HG03342 (cell line): Measurements from ENCODE around the gene TIGD6.
A peak's percentile ranks its signal among the peaks of the same experiment; 100 is the strongest.

Source experiments
- ATAC-seq: cut with Tn5 transposase; IDR thresholded peaks from one replicate; pipeline ENCODE4 v1.9.1; 2021; ENCODE audit warnings: mild to moderate bottlenecking, moderate library complexity; ENCODE audit not compliant: unreplicated experiment

Gene TIGD6

GRCh38 chr5:150017226-150018005 is 17.0 kb upstream of the TIGD6 start:
- no peak for ATAC-seq

GRCh38 chr5:150016537-150016936 is 16.1 kb upstream of the TIGD6 start:
- no peak for ATAC-seq

GRCh38 chr5:150015415-150015814 is 15.0 kb upstream of the TIGD6 start:
- no peak for ATAC-seq

GRCh38 chr5:150014456-150014855 is 14.0 kb upstream of the TIGD6 start:
- no peak for ATAC-seq

GRCh38 chr5:150013931-150014330 is 13.5 kb upstream of the TIGD6 start:
- ATAC-seq, result no peak

- no peak for ATAC-seq
Observed at GRCh38 chr5:150009671-150010387, 9.4 kb upstream of the TIGD6 start.

- no peak for ATAC-seq
Observed at GRCh38 chr5:150007050-150007449, 6.6 kb upstream of the TIGD6 start.

- ATAC-seq, result no peak
Observed at GRCh38 chr5:150006318-150006717, 5.9 kb upstream of the TIGD6 start.

GRCh38 chr5:150001660-150002486 is 1.4 kb upstream of the TIGD6 start:
- peak; percentile 59 for ATAC-seq

GRCh38 chr5:150000990-150001659 is 671 bp upstream of the TIGD6 start:
- ATAC-seq, result peak; percentile 0

GRCh38 chr5:149999866-150000255 is 593 bp downstream of the TIGD6 start:
- no peak for ATAC-seq

- ATAC-seq, result no peak
Observed at GRCh38 chr5:149999359-149999758, 1.1 kb downstream of the TIGD6 start.

- ATAC-seq, result no peak
Observed at GRCh38 chr5:149998281-149998680, 2.2 kb downstream of the TIGD6 start.

GRCh38 chr5:149996205-149996890 is 4.1 kb downstream of the TIGD6 start:
- no peak for ATAC-seq

- ATAC-seq, result no peak
Observed at GRCh38 chr5:149995385-149996204, 4.9 kb downstream of the TIGD6 start.

GRCh38 chr5:149993471-149993870 is 7.0 kb downstream of the TIGD6 start:
- no peak for ATAC-seq

GRCh38 chr5:149990518-149991376 is 9.7 kb downstream of the TIGD6 start:
- ATAC-seq, result peak; percentile 86

- ATAC-seq, result no peak
Observed at GRCh38 chr5:149988126-149988525, 12.3 kb downstream of the TIGD6 start.

- ATAC-seq, result no peak
Observed at GRCh38 chr5:149982505-149982904, 17.9 kb downstream of the TIGD6 start.
